Osteocyte (in vitro differentiated cells): ENCODE data around the gene SOHLH1. TPM values are rescaled to one million over a fixed set of nuclear protein-coding genes. Genes with fewer than 3 reads are reported as not detected.

ENCODE experiments used
- DNase-seq: peaks from one replicate; pipeline ENCODE4 v3.0.0; 2021; ENCODE audit warnings: mixed read lengths; ENCODE audit not compliant: unreplicated experiment; ENCODE audit errors: extremely low spot score
- H3K27ac Mint-ChIP-seq: one replicate; pipeline ENCODE4 v1.8.0; 2021; ENCODE audit warnings: mild to moderate bottlenecking, mixed read lengths; ENCODE audit not compliant: unreplicated experiment
- H3K27me3 Mint-ChIP-seq: one replicate; pipeline ENCODE4 v1.8.0; 2021; ENCODE audit warnings: mixed read lengths; ENCODE audit not compliant: unreplicated experiment
- H3K36me3 Mint-ChIP-seq: one replicate; pipeline ENCODE4 v1.8.0; 2021; ENCODE audit warnings: mixed read lengths; ENCODE audit not compliant: unreplicated experiment
- H3K4me1 Mint-ChIP-seq: one replicate; pipeline ENCODE4 v1.8.0; 2021; ENCODE audit warnings: mixed read lengths; ENCODE audit not compliant: unreplicated experiment
- H3K4me3 Mint-ChIP-seq: one replicate; pipeline ENCODE4 v1.8.0; 2021; ENCODE audit warnings: mild to moderate bottlenecking, moderate library complexity, mixed read lengths; ENCODE audit not compliant: unreplicated experiment
- H3K9me3 Mint-ChIP-seq: one replicate; pipeline ENCODE4 v1.8.0; 2021; ENCODE audit warnings: mixed read lengths; ENCODE audit not compliant: unreplicated experiment
- CTCF ChIP-seq: fragments of 200-600 bp; sonication (generic); IDR thresholded peaks from 2 replicates; pipeline ENCODE4 v1.5.0; 2021; ENCODE audit warnings: antibody characterized with exemption, mild to moderate bottlenecking, moderate library complexity
- total RNA-seq: library from RNA; stranded (reverse); gene quantifications from 2 replicates; pipeline ENCODE4 v1.2.1, GENCODE V29; 2021

The SOHLH1 gene
- total RNA-seq, 1 donor from 2014 or later, result not detected

GRCh38 chr9:135714242-135715055 lies 15.2 kb upstream of the SOHLH1 start:
- H3K9me3 Mint-ChIP-seq, result no peaks in the 10 kb centered on the region
- no peaks in the 10 kb centered on the region for H3K36me3 Mint-ChIP-seq
- TF ChIP-seq CTCF, result no peak
- no peak overlapping the region for H3K27ac Mint-ChIP-seq
- no peak for DNase-seq
- no peak overlapping the region for H3K4me3 Mint-ChIP-seq
- no peaks in the 10 kb centered on the region for H3K4me1 Mint-ChIP-seq
- H3K27me3 Mint-ChIP-seq, result peaks cover 31% of the 10 kb centered on the region

DNA sequence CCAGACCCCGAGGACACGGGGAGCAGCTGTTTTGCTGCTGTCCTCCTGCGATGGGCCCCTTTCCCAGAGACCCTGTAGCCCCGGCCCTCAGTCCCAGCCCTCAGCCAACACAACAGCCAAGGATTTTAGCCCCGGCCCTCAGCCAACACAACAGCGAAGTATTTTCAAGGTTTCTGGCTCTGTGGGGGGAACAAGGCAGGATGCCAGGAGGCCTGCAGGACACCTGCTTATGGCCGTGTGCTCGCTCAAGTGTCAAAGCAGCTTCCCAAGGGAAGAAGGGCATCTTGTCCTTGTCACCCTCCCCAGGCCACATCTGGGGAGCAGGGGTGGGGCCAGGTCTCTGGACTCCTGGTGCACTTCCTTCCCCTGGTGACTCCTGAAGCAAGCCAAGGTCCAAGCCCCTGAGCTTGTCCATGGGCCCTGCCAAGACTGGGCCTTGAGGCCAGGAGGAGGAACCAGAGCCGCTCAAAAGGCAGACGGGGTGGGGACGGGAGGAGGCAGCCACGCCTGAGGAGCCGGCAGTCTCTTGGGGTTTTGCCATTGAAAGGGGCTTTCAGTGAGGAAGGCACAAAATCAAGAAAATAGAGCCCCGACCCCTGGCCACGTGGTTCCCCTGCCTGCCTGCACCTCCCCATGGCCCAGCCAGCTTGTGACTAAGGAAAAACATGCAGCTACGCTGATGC lies 13.5 kb upstream of the SOHLH1 start:
- Mint-ChIP-seq H3K4me1 (no peaks in the 10 kb centered on the region), H3K4me3 (no peak overlapping the region), H3K9me3 (no peaks in the 10 kb centered on the region), H3K27me3 (peaks cover 34% of the 10 kb centered on the region), H3K36me3 (no peaks in the 10 kb centered on the region), H3K27ac (no peak overlapping the region)
- no peak for DNase-seq
- TF ChIP-seq CTCF, result no peak

GRCh38 chr9:135711881-135712280 lies 12.6 kb upstream of the SOHLH1 start:
- no peaks in the 10 kb centered on the region for H3K4me1 Mint-ChIP-seq
- peaks cover 33% of the 10 kb centered on the region for H3K27me3 Mint-ChIP-seq
- H3K4me3 Mint-ChIP-seq, result no peak overlapping the region
- H3K36me3 Mint-ChIP-seq, result no peaks in the 10 kb centered on the region
- no peaks in the 10 kb centered on the region for H3K9me3 Mint-ChIP-seq
- no peak overlapping the region for H3K27ac Mint-ChIP-seq
- DNase-seq, result no peak
- no peak for TF ChIP-seq CTCF

DNA sequence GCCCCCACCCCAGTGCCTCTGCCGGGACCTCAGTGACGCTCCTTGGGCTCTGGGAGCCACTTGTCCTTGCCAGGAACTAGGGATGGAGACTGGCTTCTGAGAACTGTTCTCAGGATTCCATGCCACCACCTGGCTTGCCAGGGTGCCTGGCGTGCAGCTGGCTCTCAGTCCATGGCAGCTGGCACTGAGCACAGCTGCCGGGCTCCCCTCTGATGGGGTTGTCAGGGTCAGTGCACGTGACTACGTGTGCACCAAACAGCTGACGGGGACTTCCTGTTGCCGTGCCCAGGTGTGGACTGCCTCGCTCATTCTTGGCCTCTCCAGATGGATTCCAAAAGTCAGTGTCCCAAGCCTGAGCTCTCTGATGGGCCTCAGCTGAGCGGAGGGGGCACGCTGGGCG lies 12.1 kb upstream of the SOHLH1 start:
- no peak for TF ChIP-seq CTCF
- no peak overlapping the region for H3K4me3 Mint-ChIP-seq
- H3K27me3 Mint-ChIP-seq, result peaks cover 28% of the 10 kb centered on the region
- DNase-seq, result no peak
- H3K27ac Mint-ChIP-seq, result no peak overlapping the region
- no peaks in the 10 kb centered on the region for H3K9me3 Mint-ChIP-seq
- H3K4me1 Mint-ChIP-seq, result no peaks in the 10 kb centered on the region
- no peaks in the 10 kb centered on the region for H3K36me3 Mint-ChIP-seq

- H3K4me3 Mint-ChIP-seq, result no peak overlapping the region
- no peak for TF ChIP-seq CTCF
- no peaks in the 10 kb centered on the region for H3K4me1 Mint-ChIP-seq
- H3K27ac Mint-ChIP-seq, result no peak overlapping the region
- H3K36me3 Mint-ChIP-seq, result no peaks in the 10 kb centered on the region
- H3K9me3 Mint-ChIP-seq, result no peaks in the 10 kb centered on the region
- DNase-seq, result no peak
- peaks cover 12% of the 10 kb centered on the region for H3K27me3 Mint-ChIP-seq
Measured at GRCh38 chr9:135708164-135708563, 8.9 kb upstream of the SOHLH1 start.
